Ishikawa (cell line): ENCODE results near the gene KIF4B.

Experiments used
- CEBPB ChIP-seq: IDR thresholded peaks from 2 replicates; pipeline ENCODE4 v1.6.1; 2012
- FOXM1 ChIP-seq: IDR thresholded peaks from 2 replicates; pipeline ENCODE4 v1.6.1; 2012; ENCODE audit warnings: low read depth, borderline replicate concordance
- RAD21 ChIP-seq: IDR thresholded peaks from 2 replicates; pipeline ENCODE4 v1.6.1; 2012; ENCODE audit warnings: low read depth
- TAF1 ChIP-seq: IDR thresholded peaks from 2 replicates; pipeline ENCODE4 v1.6.1; 2012; ENCODE audit warnings: low read depth, mild to moderate bottlenecking
- TCF12 ChIP-seq: IDR thresholded peaks from 2 replicates; pipeline ENCODE4 v1.6.1; 2012; ENCODE audit warnings: low read depth
- YY1 ChIP-seq: IDR thresholded peaks from 2 replicates; pipeline ENCODE4 v1.6.1; 2012; ENCODE audit warnings: low read depth

GRCh38 chr5:154970759-154971158 lies 42.8 kb upstream of the KIF4B start:
- TF ChIP-seq FOXM1 (no peak), TAF1 (no peak), CEBPB (no peak), YY1 (no peak), RAD21 (no peak), TCF12 (no peak)
